Mesodermal cell (in vitro differentiated cells): ENCODE data around the gene PTPRCAP.
"Not testable (repeated sequence)": the region's sequence is repeated elsewhere in the genome, so short reads cannot be mapped to it uniquely, and the experiment has no call there.

Experiments
- H3K27ac ChIP-seq: 2 replicates; pipeline ENCODE4 v1.7.0; 2013; ENCODE audit warnings: mild to moderate bottlenecking, low read depth, low read length, moderate library complexity; ENCODE audit not compliant: severe bottlenecking
- H3K36me3 ChIP-seq: 2 replicates; pipeline ENCODE4 v1.7.1; 2013; ENCODE audit warnings: mild to moderate bottlenecking, low read length, moderate library complexity; ENCODE audit not compliant: control insufficient read depth, insufficient read depth
- H3K4me1 ChIP-seq: one replicate; pipeline ENCODE4 v1.7.1; 2013; ENCODE audit warnings: mild to moderate bottlenecking, low read length; ENCODE audit not compliant: insufficient read depth, control insufficient read depth, poor library complexity, severe bottlenecking
- H3K4me3 ChIP-seq: 2 replicates; pipeline ENCODE4 v1.7.0; 2013; ENCODE audit warnings: low read length, control low read depth, mild to moderate bottlenecking; ENCODE audit not compliant: insufficient read depth, poor library complexity, severe bottlenecking; ENCODE audit errors: extremely low read depth
- H3K9me3 ChIP-seq: 2 replicates; pipeline ENCODE4 v1.7.1; 2013; ENCODE audit warnings: mild to moderate bottlenecking, low read length, moderate library complexity; ENCODE audit not compliant: control insufficient read depth
- WGBS, 2 experiments: methylation state at CpG; one replicate each; pipeline ENCODE4 v1.1.5; 2013; ENCODE audit warnings: missing lambda C conversion rate in 2 of 2; ENCODE audit not compliant: insufficient coverage in 2 of 2; 5-methylcytosine and 5-hydroxymethylcytosine counted together

The PTPRCAP gene

DNA sequence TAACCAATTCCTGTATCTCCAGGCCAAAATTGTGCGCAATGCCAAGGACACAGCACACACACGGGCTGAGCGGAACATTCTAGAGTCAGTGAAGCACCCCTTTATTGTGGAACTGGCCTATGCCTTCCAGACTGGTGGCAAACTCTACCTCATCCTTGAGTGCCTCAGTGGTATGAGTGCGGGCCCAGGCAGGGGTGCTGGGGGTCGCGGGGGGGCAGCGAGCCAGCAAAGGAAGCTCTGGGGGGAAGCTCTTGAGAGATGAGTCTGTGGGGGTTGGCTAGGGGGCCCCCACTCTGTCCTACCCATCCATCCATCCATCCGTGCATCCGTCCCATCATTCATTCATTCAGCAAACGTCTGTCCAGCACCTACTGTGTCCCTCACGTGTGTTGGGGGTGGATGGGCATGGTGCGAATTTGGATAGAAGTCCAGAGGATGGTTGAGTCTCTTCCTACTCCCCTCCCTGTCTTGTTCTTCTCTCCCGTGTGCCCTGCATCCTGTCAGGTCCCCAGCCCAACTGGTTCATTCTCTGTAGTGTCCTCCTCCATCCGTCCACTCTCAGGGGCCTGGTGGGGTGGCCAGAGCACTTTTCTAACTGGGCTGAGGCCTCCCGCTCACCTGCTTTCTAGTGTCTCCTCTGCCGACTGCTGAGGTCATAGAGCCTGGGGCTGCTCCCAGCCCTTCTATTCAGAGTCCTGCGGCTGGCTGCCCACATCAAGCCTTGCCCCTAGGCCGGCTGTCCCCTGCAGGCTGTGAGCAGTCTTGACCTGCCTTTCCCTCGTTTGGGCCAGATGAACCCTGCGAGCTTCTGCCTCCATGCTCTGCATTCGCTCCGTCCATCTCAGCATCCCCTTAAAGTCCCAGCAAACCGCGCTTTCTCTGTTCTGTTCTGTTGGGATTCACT, 5.9 kb downstream of the PTPRCAP start:
- peaks cover 8% of the 10 kb centered on the region for H3K4me1 ChIP-seq
- no peaks in the 10 kb centered on the region for H3K9me3 ChIP-seq
- 97 to 98% methylated on average over 15 of the region's 24 CpGs for WGBS, 2 experiments
- H3K27ac ChIP-seq, result no peak overlapping the region
- no peak overlapping the region for H3K4me3 ChIP-seq
- H3K36me3 ChIP-seq, result peaks cover 54% of the 10 kb centered on the region

DNA sequence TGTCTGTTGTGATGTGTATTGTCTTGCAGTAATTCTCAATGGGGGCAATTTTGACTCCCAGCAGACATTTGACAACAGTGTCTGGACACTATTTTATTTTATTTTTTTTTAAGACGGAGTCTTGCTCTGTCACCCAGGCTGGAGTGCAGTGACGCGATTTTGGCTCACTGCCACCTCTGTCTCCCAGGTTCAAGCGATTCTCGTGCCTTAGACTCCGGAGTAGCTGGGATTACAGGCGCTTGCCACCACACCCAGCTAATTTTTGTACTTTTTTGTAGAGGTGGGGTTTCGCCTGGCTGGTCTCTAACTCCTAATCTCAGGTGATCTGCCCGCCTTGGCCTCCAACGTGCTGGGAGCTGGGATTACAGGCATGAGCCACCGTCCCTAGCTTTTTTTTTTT, 7.8 kb downstream of the PTPRCAP start:
- 92 to 99% methylated on average over 8 to 9 of the region's 11 CpGs for WGBS, 2 experiments
- no peak overlapping the region for H3K4me3 ChIP-seq

DNA sequence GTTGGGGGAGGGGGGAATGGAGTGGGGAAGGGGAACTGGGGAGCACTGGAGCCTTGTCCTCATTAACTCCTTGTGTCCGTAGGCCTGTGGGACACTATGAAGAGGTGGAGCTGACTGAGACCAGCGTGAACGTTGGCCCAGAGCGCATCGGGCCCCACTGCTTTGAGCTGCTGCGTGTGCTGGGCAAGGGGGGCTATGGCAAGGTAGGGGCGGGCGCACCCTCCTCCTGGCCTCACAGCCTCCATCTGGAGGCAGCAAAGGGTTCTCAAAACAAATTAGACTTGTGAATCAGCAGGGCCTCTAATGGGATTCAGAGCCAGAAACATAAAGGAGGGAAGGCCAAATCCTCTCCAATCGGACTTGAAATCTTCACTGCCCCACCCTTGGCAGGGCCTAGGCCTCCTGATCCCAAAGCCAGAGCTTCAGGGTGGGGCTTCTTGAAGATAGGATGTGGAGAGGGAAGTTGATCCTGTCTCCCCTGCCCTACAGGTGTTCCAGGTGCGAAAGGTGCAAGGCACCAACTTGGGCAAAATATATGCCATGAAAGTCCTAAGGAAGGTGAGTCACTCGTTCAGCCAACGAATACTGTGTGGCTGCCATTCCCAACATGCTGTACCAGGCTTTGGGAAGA, 8.3 kb downstream of the PTPRCAP start:
- 66 to 91% methylated on average over 4 to 9 of the region's 12 CpGs for WGBS, 2 experiments
- H3K9me3 ChIP-seq, result no peaks in the 10 kb centered on the region
- H3K4me1 ChIP-seq, result peaks cover 6% of the 10 kb centered on the region
- H3K4me3 ChIP-seq, result peak overlapping the region; percentile 93
- no peak overlapping the region for H3K27ac ChIP-seq
- H3K36me3 ChIP-seq, result peaks cover 44% of the 10 kb centered on the region

More for the DNA sequence above, 7.8 kb downstream of the PTPRCAP start:
- Histone ChIP-seq H3K9me3 (no peaks in the 10 kb centered on the region), H3K36me3 (peaks cover 49% of the 10 kb centered on the region), H3K4me1 (peaks cover 6% of the 10 kb centered on the region), H3K27ac (no peak overlapping the region)

- Histone ChIP-seq H3K4me3 (peak within 1 kb of the TSS; percentile 93), H3K9me3 (no peaks in the 10 kb centered on the region), H3K27ac (peak within 1 kb of the TSS; percentile 10), H3K36me3 (peaks cover 39% of the 10 kb centered on the region), H3K4me1 (peaks cover 6% of the 10 kb centered on the region)
- WGBS, 2 experiments, result 6 to 7% methylated on average over 49 to 64 of the region's 68 CpGs
Observed at GRCh38 chr11:67428052-67429001, 9.2 kb downstream of the PTPRCAP start, which contains the start of gene RPS6KB2. Gene RPS6KB2 (plus strand): TSS chr11:67428494. CDS start chr11:67428546, 52 bp downstream.

GRCh38 chr11:67427364-67427859, 10.1 kb downstream of the PTPRCAP start:
- H3K27ac ChIP-seq, H3K4me1 ChIP-seq, H3K9me3 ChIP-seq: not testable (repeated sequence)
- peak overlapping the region; percentile 93 for H3K4me3 ChIP-seq
- peaks cover 29% of the 10 kb centered on the region for H3K36me3 ChIP-seq
- 87 to 93% methylated on average over 12 to 17 of the region's 19 CpGs for WGBS, 2 experiments

GRCh38 chr11:67423891-67424613, 13.4 kb downstream of the PTPRCAP start:
- Histone ChIP-seq H3K27ac (no peak overlapping the region), H3K36me3 (no peaks in the 10 kb centered on the region), H3K9me3 (no peaks in the 10 kb centered on the region), H3K4me1 (peaks cover 10% of the 10 kb centered on the region), H3K4me3 (no peak overlapping the region)
- WGBS, 2 experiments, result 95 to 96% methylated on average over 30 to 32 of the region's 34 CpGs

- H3K27ac ChIP-seq, result no peak overlapping the region
- H3K36me3 ChIP-seq, result no peaks in the 10 kb centered on the region
- 96 to 97% methylated on average over 10 to 12 of the region's 13 CpGs for WGBS, 2 experiments
- no peaks in the 10 kb centered on the region for H3K9me3 ChIP-seq
- H3K4me3 ChIP-seq, result no peak overlapping the region
- H3K4me1 ChIP-seq, result peaks cover 7% of the 10 kb centered on the region
Observed at GRCh38 chr11:67423466-67423865, 14.0 kb downstream of the PTPRCAP start.

- Histone ChIP-seq H3K4me3 (no peak overlapping the region), H3K9me3 (no peaks in the 10 kb centered on the region), H3K36me3 (no peaks in the 10 kb centered on the region), H3K4me1 (peaks cover 7% of the 10 kb centered on the region), H3K27ac (no peak overlapping the region)
- 81 to 85% methylated on average over 6 of the region's 6 CpGs for WGBS, 2 experiments
Observed at GRCh38 chr11:67422891-67423290, 14.6 kb downstream of the PTPRCAP start.

DNA sequence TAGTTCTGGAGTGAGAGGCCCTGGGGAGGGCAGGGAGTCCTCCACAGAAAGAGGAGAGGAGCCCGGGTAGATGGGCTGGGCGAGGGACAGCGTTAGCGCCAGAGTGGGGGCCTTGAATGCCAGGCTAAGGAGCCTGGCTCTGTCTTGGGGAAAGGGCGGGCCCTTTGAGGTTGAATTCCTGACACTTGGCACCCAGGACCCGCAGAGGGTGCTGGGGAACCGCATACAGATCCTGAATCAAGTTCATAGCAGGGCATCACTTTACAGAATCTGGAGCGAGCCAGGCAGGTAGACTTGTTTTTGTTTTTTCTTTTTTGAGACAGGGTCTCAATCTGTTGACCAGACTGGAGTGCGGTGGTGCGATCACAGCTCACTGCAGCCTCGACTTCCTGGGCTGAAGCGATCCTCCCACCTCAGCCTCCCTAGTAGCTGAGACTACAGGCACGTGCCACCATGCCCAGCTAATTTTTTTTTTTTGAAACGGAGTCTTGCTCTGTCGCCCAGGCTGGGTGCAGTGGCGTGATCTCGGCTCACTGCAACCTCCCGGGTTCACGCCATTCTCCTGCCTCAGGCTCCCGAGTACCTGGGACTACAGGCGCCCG, 16.0 kb downstream of the PTPRCAP start:
- WGBS, 2 experiments, result 77 to 80% methylated on average over 19 of the region's 22 CpGs
- peak overlapping the region; percentile 41 for H3K4me3 ChIP-seq
- no peak overlapping the region for H3K27ac ChIP-seq
- peaks cover 7% of the 10 kb centered on the region for H3K4me1 ChIP-seq
- H3K36me3 ChIP-seq, result no peaks in the 10 kb centered on the region
- no peaks in the 10 kb centered on the region for H3K9me3 ChIP-seq
